HG02870 (cell line): ENCODE results near the gene HCCS.
"Not testable (repeated sequence)": the region's sequence is repeated elsewhere in the genome, so short reads cannot be mapped to it uniquely, and the experiment has no call there.

Source experiments
- ATAC-seq: cut with Tn5 transposase; IDR thresholded peaks from one replicate; pipeline ENCODE4 v1.9.1; 2021; ENCODE audit warnings: mild to moderate bottlenecking, moderate library complexity; ENCODE audit not compliant: unreplicated experiment

Gene HCCS

DNA sequence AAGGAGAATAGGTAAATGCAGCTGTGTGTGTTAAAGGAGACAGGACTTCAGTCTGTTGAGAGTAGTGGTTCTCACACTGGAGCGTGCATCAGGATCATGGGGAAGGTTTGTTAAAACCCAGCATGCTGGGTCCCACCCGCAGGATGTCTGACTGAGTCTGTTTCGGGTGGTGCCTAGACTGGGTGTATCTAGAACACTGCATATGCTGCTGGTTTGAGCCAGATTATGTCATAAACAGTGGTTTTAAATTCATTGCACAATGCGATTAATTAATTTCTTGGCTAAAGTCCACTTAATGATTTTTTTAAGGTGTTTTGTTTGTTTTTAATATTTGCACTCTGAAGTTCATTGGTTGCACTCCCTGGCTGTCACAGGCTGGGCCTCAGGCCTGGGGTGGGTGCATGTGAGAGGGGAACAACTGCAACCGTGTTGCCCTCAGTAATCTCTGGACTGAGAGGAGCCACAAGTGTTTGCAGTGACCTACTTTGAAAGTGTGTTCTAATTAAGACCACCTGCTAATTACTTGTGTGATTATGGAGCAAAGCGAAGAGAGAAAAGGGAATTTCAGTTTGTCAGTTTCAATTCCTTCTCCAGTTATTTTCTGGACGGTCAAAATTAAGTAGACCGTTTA lies 8.3 kb downstream of the HCCS start:
- ATAC-seq = no peak

DNA sequence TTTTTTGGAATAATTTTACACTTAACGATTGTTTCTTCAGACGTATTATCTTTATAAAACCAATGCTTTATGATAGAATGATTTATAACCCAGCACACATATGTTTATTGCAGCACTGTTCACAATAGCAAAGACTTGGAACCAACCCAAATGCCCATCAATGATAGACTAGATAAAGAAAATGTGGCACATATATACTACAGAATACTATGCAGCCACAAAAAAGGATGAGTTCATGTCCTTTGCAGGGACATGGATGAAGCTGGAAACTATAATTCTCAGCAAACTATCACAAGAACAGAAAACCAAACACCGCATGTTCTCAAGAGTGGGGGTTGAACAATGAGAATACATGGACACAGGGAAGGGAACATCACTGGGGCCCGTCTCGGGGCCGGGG lies 12.0 kb downstream of the HCCS start:
- ATAC-seq = not testable (repeated sequence)

GRCh38 chrX:11124112-11124511 lies 13.0 kb downstream of the HCCS start:
- no peak for ATAC-seq

DNA sequence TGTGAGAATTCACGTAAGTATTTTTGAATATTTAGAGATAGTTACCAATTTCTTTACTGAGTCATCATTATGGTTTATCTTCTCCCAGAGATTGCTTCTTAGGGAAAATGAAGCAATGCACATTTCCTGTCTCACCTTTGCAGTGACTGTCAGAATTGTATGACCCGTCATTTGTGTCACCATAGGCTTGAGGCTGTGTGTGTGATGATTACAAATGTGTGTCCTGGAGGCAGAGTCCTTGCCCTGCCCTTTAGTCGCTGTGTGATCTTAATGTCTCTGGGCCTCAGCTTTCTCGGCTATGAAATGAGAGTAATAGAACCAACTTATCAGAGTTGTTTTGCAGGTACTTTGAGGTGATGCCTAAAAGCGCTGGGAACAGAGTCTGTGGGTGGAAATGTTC lies 13.9 kb downstream of the HCCS start:
- no peak for ATAC-seq

DNA sequence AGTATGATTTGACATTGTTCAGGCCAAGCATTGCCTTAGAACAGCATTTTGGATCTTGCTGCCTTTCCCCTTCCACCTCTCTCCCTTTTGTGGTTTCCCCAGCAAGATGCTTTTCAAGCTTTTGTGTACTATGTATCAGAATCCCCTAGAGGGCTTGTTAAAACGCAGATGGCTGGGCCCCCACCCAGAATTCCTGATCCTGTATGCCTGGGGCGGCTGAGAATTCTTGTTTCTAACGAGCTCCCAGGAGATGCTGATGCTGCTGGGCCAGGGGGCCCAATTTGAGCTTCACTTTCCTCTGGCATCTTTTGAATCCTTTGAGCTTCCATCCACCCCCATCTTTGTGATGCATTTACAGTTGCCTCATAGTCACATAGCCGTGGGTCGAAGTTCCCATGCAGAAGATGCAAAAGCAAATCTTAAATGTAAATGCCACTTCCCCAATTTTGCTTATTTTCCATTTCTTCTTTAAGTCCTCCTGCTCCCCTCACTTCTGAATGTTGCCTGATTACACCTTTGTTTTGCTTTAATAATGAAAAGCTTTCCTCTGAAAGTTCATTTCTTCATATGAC lies 18.5 kb downstream of the HCCS start:
- no peak for ATAC-seq

DNA sequence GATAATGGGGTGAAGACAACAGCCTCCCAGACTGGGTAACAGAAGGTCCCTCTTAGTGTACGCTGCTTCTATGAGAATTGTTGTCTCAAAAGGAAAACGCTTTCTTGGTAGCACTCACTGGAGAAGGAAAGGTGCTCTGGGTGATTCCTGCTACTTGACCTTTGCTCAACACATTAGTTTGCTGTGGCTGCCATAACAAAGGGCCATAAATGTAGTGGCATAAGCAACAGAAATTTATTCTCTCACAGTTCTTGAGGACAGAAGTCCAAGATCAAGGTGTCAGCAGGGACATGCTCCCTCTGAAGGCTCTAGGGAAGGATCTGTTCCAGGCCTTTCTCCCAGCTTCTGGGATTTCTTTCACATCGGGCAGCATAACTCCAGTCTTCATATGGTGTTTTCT lies 19.0 kb downstream of the HCCS start:
- no peak for ATAC-seq

- ATAC-seq = no peak
These were observed 20.0 kb downstream of the HCCS start for GRCh38 chrX:11131146-11131545.

- no peak for ATAC-seq
These were observed 24.5 kb downstream of the HCCS start for GRCh38 chrX:11135564-11136185.

- ATAC-seq = no peak
These were observed 26.5 kb downstream of the HCCS start for GRCh38 chrX:11137543-11138139.

DNA sequence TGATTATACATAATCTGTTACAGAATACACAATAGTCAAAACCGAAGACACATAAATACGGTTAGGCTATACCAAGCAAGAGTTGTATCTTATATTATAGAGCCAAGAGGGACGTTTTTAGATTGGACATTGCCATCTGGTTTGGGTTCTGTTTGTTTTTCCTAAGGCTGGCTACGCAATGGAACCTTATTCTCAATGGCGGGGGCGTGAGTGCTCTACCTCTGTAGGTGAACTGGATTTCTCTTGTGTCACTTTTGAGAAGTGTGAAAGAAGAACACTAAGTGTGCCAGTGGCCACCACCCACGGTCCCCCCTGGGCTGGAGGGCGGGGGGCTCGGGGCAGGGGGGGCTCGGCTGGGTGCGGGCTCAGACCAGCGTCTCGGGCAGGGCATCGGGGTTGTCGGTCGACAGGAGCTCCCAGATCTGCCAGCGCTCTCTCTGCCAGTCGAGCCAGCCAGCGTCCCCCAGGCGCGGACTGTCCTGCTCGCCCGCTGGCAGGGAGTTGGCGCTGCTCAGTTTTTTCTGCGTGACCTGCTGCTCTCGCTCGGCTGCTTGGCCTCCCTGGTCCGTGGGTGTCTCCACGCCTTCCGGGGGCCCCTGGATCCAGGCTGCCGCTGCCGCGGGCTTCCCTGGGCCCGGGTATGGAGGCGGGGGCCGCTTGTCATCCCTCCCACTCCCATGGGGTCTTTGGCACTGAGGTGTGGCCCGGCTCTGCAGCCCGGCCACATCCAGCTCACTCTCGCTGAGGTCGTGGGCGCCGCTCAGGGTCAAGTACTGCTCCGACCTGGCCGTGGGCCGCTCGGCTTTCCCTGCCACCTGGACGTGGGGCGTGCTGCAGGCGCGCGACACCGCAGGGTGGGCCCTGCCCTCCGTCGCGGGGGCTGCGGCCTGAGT lies 27.6 kb downstream of the HCCS start:
- no peak for ATAC-seq

DNA sequence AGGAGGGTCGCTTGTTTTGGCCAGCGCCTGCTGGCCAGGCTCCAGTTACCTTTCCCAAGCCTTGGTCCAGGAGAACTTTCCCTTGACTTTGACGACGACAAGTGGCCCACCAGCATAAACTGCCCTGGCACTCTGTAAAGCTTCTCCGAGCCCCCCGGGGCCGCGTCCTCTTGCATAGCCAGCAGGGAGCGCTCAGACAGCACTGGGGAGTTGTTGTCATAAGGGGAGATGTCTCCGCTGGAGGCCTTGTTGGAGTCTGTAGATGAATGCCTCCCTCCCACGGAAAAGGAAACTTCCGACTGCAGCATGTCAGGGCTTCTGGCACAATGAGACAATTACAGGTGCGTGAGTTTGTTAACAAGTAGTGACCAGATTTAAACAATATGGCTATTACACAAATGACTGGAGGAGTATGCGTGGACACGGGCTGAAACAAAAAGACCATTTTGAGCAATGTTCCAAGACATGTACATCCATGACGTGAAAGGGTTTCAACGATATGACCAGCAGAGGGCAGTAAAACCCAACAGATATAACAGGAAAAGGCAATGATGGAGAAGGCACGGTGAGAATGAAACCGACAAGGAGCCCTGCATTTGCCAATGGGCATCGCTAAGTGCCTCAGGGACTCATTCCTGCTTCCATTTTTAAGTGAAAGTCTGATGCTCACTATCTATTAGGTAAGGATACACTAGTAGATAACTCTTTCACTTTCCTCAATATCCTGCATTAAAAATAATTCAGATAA lies 33.0 kb downstream of the HCCS start:
- peak; percentile 81 for ATAC-seq

- no peak for ATAC-seq
These were observed 35.3 kb downstream of the HCCS start for GRCh38 chrX:11146411-11146810.

- no peak for ATAC-seq
These were observed 37.3 kb downstream of the HCCS start for GRCh38 chrX:11148401-11148800.

- no peak for ATAC-seq
These were observed 40.8 kb downstream of the HCCS start for GRCh38 chrX:11151799-11152559.

DNA sequence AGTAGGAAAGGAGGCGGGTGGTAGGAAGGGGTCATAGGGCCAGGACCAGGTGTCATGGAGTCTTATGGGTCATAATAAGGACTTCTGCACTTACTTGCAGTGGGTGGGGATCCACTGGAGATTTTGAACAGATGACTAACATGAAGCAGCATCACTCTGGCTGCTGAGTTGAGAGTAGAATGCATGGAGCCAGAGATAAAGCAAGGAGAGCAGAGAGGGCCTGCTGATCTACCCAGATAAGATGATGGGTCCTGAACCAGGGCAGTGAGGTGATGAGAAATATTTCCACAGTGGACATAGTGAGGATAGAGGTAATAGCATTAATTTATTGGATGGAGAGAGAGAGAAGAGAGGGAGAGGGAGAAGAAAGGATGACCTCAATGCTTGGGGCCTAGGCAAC lies 48.0 kb downstream of the HCCS start:
- no peak for ATAC-seq

DNA sequence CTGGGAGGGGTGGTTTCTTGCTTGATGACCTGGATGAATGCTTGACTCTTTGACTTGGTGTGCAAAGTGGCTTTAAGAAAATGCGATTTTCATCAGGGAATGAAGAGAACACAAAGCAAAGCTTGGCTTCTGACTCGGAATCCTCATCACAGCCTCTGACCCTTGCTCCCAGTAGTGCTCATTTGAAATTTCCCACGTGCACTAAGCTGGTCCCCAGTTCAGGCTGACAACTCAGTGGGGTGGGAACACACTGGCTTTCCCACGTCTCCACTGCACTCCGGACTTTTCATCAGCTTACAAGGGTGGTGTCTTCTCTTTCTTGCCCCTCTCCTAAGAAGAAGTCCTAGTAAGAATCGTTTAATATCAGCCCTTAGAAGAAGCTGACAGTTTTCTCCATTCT lies 53.3 kb downstream of the HCCS start:
- no peak for ATAC-seq

GRCh38 chrX:11171956-11172355 lies 60.8 kb downstream of the HCCS start:
- no peak for ATAC-seq

DNA sequence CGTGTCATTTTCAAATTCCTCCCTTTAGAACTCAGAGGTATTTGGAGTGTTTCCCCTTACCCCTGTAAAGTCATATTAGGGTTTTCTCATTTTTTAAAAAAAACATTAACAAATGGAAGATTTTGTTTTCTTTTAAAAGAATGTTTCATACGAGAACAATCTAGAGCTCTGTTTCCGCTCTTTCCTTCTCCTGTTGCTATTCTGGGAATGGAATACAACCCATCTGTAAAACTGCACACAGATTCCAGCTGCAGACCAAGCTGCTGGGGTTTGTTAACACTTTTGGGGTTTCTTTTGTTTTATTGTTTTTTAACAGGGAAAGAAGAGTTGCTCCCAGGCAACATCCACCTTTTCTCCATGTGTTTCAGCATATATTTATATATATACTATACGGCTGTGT lies 61.3 kb downstream of the HCCS start:
- ATAC-seq = no peak
